Upper lobe of right lung (tissue), 1 donor: ENCODE measurements around the gene EIF3L. TPM values are rescaled to one million over a fixed set of nuclear protein-coding genes. Genes with fewer than 3 reads are reported as not detected.

ENCODE experiments used
- ATAC-seq: fragments of 200-7000 bp; cut with Tn5 transposase; one replicate; pipeline ENCODE4 v1.9.1; 2020; ENCODE audit warnings: mild to moderate bottlenecking, moderate library complexity
- DNase-seq: peaks from one replicate; pipeline ENCODE4 v3.0.0-alpha.2; 2020
- H3K27ac ChIP-seq: fragments of 200-600 bp; one replicate; pipeline ENCODE4 v1.8.0; 2022
- H3K27me3 ChIP-seq: fragments of 200-600 bp; one replicate; pipeline ENCODE4 v1.8.0; 2022; ENCODE audit warnings: mild to moderate bottlenecking
- H3K36me3 ChIP-seq: fragments of 200-600 bp; one replicate; pipeline ENCODE4 v1.8.0; 2022
- H3K4me1 ChIP-seq: fragments of 200-600 bp; one replicate; pipeline ENCODE4 v1.8.0; 2022
- H3K4me3 ChIP-seq: fragments of 200-600 bp; one replicate; pipeline ENCODE4 v1.8.0; 2022; ENCODE audit warnings: mild to moderate bottlenecking
- H3K9me3 ChIP-seq: fragments of 200-600 bp; one replicate; pipeline ENCODE4 v1.8.0; 2022
- intact Hi-C: fragments of 100-400 bp; cut with DNase I; formaldehyde crosslinking; loops from one replicate; pipeline ENCODE4 v1.11.0; 2022
- total RNA-seq: library from RNA; stranded (reverse); fragmentation: NEBNext Ultra II Directional; extraction: Animal tissue kit (Norgen Biotek cat#: 25700); gene quantifications from one replicate; pipeline ENCODE4 v1.2.1, GENCODE V29; 2021
- TF ChIP-seq, protein P1 (sequence below): fragments of 200-600 bp; IDR thresholded peaks from one replicate; pipeline ENCODE4 v1.8.0; 2022; ENCODE audit warnings: antibody characterized with exemption
- donor health status: DM: no; HTN: yes; CAD: no; lungs with severe emphysema.

The EIF3L gene
- total RNA-seq, 1 donor from 2014 or later = 369 TPM

DNA sequence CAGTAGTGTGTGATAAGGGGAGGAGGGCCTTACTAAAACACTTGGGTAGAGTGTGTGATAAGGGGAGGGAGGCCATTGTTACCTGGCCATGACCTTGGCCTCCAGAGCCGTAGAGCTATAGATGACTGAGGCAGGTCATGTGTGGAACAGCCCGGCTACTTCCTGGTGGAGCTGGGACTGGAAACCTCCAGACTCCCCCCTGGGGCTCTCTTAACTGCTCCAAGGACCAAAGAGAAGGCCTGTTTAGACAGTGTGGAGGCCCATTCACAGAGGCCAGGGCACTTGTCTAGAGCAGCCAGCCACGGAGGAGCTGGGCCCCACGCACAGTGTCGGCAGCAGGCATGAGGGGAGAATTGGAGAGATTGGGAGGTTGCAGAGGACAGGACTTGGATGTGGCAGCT is 44.4 kb downstream of the EIF3L start:
- peak overlapping the region; percentile 42 for H3K27ac ChIP-seq
- ATAC-seq = peak; percentile 75
- DNase-seq = no peak
- TF ChIP-seq, protein P1, sequence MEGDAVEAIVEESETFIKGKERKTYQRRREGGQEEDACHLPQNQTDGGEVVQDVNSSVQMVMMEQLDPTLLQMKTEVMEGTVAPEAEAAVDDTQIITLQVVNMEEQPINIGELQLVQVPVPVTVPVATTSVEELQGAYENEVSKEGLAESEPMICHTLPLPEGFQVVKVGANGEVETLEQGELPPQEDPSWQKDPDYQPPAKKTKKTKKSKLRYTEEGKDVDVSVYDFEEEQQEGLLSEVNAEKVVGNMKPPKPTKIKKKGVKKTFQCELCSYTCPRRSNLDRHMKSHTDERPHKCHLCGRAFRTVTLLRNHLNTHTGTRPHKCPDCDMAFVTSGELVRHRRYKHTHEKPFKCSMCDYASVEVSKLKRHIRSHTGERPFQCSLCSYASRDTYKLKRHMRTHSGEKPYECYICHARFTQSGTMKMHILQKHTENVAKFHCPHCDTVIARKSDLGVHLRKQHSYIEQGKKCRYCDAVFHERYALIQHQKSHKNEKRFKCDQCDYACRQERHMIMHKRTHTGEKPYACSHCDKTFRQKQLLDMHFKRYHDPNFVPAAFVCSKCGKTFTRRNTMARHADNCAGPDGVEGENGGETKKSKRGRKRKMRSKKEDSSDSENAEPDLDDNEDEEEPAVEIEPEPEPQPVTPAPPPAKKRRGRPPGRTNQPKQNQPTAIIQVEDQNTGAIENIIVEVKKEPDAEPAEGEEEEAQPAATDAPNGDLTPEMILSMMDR = no peak
- peaks cover 38% of the 10 kb centered on the region for H3K4me1 ChIP-seq
- H3K9me3 ChIP-seq = no peaks in the 10 kb centered on the region
- peaks cover 21% of the 10 kb centered on the region for H3K36me3 ChIP-seq
- H3K4me3 ChIP-seq = no peak overlapping the region
- no peaks in the 10 kb centered on the region for H3K27me3 ChIP-seq
- intact Hi-C loops = no loop called here

DNA sequence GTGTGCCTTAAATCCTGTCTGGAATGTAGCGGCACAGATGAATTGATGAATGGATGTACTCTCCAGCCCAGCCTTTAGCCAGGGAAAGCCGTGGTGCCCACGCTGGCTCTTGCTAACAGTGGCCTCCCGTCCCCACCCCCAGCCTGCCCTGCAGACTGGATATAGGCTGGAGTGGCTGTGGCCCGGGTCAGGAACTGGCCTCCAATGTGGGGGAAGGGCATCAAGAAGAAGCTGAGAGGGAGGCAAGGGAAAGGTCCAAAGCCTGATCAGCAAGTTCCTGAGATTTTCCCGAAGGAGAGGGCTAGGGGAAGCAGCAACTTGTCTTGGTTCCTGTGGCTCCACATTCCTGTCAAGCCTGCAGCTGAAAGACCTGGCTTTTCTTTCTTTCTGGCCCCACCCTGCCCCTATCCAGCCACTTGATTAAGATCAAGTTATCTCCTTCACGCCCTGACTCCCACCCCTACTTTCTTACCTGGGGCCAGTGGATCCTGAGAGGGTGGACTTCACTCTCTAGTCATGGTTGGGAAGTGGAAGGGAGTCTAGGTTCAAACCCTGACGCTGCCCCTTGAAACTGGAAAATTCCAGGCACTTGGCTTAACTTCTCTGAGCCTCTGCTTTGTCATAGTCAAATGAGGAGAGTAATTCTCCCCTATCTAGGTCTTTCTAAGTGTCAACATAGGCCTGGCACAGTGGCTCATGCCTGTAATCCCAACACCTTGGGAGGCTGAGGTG is 45.9 kb downstream of the EIF3L start:
- ATAC-seq (no peak), DNase-seq (no peak)
- no peaks in the 10 kb centered on the region for H3K9me3 ChIP-seq
- H3K36me3 ChIP-seq = peaks cover 6% of the 10 kb centered on the region
- peaks cover 43% of the 10 kb centered on the region for H3K4me1 ChIP-seq
- no peak overlapping the region for H3K4me3 ChIP-seq
- no peak overlapping the region for H3K27ac ChIP-seq
- TF ChIP-seq, protein P1 = no peak
- no peaks in the 10 kb centered on the region for H3K27me3 ChIP-seq
- intact Hi-C loops = no loop called here

DNA sequence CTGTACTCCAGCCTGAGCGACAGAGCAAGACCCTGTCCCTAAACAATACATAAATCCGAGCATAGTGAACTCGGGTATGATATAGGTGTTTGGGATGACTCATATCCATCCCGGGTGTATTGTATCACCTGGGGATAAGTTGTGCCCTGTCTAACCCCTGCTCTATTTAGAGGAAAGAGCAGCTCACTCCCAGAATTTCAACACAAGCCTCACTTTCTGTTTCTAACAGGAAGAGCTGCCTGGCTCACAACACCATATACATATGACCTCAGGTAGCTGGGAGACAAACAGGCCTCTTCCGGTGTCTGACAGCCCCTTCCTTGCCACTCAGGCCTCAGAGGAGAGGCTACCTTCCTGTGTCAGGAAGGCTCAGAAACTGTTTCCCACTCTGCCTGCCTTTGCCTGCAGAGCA is 47.0 kb downstream of the EIF3L start:
- DNase-seq (no peak), ATAC-seq (peak; percentile 59)
- peak overlapping the region; percentile 67 for H3K27ac ChIP-seq
- TF ChIP-seq, protein P1 = no peak
- intact Hi-C loops = no loop called here
- no peaks in the 10 kb centered on the region for H3K27me3 ChIP-seq
- H3K36me3 ChIP-seq = no peaks in the 10 kb centered on the region
- no peak overlapping the region for H3K4me3 ChIP-seq
- no peaks in the 10 kb centered on the region for H3K9me3 ChIP-seq
- peaks cover 43% of the 10 kb centered on the region for H3K4me1 ChIP-seq

DNA sequence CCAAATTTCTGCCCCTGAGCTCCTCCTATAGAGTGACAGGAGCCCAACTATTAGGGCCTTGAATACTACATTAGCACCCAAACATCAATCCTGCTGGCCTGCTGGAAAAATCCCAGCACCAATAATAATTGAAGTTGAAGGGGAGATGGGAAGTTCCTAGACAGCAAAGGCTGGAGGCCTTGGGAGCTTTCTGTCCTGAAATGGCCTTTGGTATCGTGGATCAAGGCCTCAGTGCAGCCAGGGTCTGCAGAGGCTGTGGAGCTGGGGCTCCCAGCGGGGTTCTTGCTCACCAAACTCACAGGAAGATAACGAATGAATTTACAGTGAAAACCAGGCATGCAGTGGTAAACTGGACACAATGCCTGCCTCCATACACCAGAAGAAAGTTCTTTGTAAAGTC is 47.7 kb downstream of the EIF3L start:
- H3K27ac ChIP-seq = peak overlapping the region; percentile 67
- H3K36me3 ChIP-seq = no peaks in the 10 kb centered on the region
- no peaks in the 10 kb centered on the region for H3K9me3 ChIP-seq
- TF ChIP-seq, protein P1 = no peak
- peaks cover 43% of the 10 kb centered on the region for H3K4me1 ChIP-seq
- ATAC-seq = no peak
- DNase-seq = no peak
- no peaks in the 10 kb centered on the region for H3K27me3 ChIP-seq
- H3K4me3 ChIP-seq = no peak overlapping the region
- intact Hi-C loops = no loop called here

DNA sequence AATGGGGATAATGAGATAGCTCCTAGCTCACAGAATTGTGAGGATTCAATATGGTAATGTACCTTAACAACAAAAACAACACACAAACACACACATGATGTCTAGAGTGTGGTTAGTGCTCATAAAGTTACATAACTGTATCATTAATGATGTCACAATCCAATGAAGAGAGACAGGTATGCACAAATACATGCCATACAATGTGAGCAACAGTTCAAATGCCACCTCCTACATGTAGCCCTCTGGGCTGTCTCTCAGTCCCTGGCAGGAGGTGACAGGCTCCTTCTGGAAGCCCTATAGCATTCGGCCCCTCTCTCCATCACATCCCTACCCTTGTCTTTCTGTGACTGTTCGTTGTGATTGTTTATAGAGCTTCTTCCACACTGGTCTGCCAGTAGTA is 48.6 kb downstream of the EIF3L start:
- ATAC-seq = no peak
- Histone ChIP-seq H3K4me1 (peaks cover 35% of the 10 kb centered on the region), H3K27ac (no peak overlapping the region)

More for the DNA sequence above, 48.6 kb downstream of the EIF3L start:
- Histone ChIP-seq H3K36me3 (no peaks in the 10 kb centered on the region), H3K4me3 (no peak overlapping the region), H3K9me3 (no peaks in the 10 kb centered on the region), H3K27me3 (no peaks in the 10 kb centered on the region)
- intact Hi-C loops = no loop called here
- TF ChIP-seq, protein P1 = no peak
- no peak for DNase-seq
